HG03442 (cell line): Measurements from ENCODE around the gene GPR75.

Source experiments
- ATAC-seq: cut with Tn5 transposase; IDR thresholded peaks from one replicate; pipeline ENCODE4 v1.9.1; 2021; ENCODE audit warnings: mild to moderate bottlenecking, moderate library complexity; ENCODE audit not compliant: unreplicated experiment

The GPR75 gene

GRCh38 chr2:53859206-53860181 lies at the start of gene GPR75:
GPR75 (minus strand) TSS chr2:53859967; CDS start chr2:53854756, 5,211 bp downstream.
- ATAC-seq = no peak

- ATAC-seq = no peak
Measured at GRCh38 chr2:53907582-53907981, 47.8 kb upstream of the GPR75 start.

- ATAC-seq = no peak
Measured at GRCh38 chr2:53905396-53905795, 45.6 kb upstream of the GPR75 start.

GRCh38 chr2:53903011-53903410 lies 43.2 kb upstream of the GPR75 start:
- ATAC-seq = no peak

GRCh38 chr2:53901192-53901591 lies 41.4 kb upstream of the GPR75 start:
- ATAC-seq = no peak

- no peak for ATAC-seq
Measured at GRCh38 chr2:53896864-53897263, 37.1 kb upstream of the GPR75 start.

- ATAC-seq = no peak
Measured at GRCh38 chr2:53886406-53887280, 26.9 kb upstream of the GPR75 start.

GRCh38 chr2:53884883-53885282 lies 25.1 kb upstream of the GPR75 start:
- ATAC-seq = no peak

- ATAC-seq = no peak
Measured at GRCh38 chr2:53881986-53882385, 22.2 kb upstream of the GPR75 start.

- no peak for ATAC-seq
Measured at GRCh38 chr2:53881360-53881759, 21.6 kb upstream of the GPR75 start.

- ATAC-seq = no peak
Measured at GRCh38 chr2:53880756-53881155, 21.0 kb upstream of the GPR75 start.

GRCh38 chr2:53877556-53877955 lies 17.8 kb upstream of the GPR75 start:
- no peak for ATAC-seq

GRCh38 chr2:53877112-53877511 lies 17.3 kb upstream of the GPR75 start:
- ATAC-seq = no peak

- ATAC-seq = no peak
Measured at GRCh38 chr2:53874401-53874950, 14.7 kb upstream of the GPR75 start.

- no peak for ATAC-seq
Measured at GRCh38 chr2:53867773-53868172, 8.0 kb upstream of the GPR75 start.

GRCh38 chr2:53867169-53867568 lies 7.4 kb upstream of the GPR75 start:
- ATAC-seq = no peak

GRCh38 chr2:53865962-53866361 lies 6.2 kb upstream of the GPR75 start:
- ATAC-seq = no peak

GRCh38 chr2:53865264-53865663 lies 5.5 kb upstream of the GPR75 start:
- no peak for ATAC-seq

GRCh38 chr2:53863538-53864227 lies 3.9 kb upstream of the GPR75 start:
- no peak for ATAC-seq

- no peak for ATAC-seq
Measured at GRCh38 chr2:53861824-53862223, 2.1 kb upstream of the GPR75 start.

- ATAC-seq = no peak
Measured at GRCh38 chr2:53856272-53856671, 3.5 kb downstream of the GPR75 start.
